Esophagus mucosa (tissue), 1 donor: ENCODE data around the gene FARP1. TPM values are rescaled to one million over a fixed set of nuclear protein-coding genes. Genes with fewer than 3 reads are reported as not detected.

Experiments used
- ATAC-seq: fragments of 200-7000 bp; cut with Tn5 transposase; one replicate; pipeline ENCODE4 v1.9.1; 2020
- total RNA-seq: library from RNA; stranded (reverse); gene quantifications from one replicate; pipeline ENCODE4 v1.2.4, GENCODE V29; 2023
- donor health status: DM: yes; HTN: yes; CAD: no.

The FARP1 gene
- total RNA-seq, 1 donor from 2014 or later: 6.2 TPM

DNA sequence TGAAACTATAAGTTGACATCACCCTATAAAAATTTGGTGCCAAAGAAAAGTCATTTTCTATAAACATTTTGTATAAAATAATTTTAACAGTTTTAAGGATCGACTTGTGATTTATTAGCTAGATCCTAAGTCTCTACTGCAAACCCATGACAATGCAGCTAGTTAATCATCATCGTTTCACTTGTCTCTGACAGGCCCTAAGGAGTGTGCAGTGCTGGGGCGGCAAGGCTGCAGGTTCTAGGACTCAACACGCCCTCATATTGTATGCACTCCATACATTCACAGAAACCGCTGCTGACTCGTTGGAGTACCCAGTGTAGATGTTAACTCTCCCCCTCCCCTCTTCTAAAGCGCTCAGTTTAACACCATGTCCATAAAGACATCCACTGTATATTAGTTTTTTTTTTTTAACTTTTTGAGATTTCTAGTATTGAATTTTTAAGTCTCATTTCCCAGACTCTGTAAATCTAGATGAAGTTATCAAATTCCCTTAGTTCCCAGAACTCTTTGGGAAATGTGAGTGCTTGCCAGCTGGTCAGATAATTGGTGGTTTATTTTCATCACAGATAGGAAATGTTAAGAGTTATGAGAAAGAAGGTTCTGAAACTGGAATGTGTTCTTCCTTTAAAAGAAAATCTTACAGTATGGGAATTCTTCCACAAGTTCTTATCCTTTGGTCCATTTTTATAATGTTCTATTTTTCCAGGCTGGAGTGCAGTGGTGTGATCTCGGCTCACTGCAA, 197.0 kb downstream of the FARP1 start:
- ATAC-seq: no peak

GRCh38 chr13:98342953-98343352, 200.1 kb downstream of the FARP1 start:
- ATAC-seq: no peak

- ATAC-seq: no peak
Measured at GRCh38 chr13:98343461-98343860, 200.6 kb downstream of the FARP1 start.

DNA sequence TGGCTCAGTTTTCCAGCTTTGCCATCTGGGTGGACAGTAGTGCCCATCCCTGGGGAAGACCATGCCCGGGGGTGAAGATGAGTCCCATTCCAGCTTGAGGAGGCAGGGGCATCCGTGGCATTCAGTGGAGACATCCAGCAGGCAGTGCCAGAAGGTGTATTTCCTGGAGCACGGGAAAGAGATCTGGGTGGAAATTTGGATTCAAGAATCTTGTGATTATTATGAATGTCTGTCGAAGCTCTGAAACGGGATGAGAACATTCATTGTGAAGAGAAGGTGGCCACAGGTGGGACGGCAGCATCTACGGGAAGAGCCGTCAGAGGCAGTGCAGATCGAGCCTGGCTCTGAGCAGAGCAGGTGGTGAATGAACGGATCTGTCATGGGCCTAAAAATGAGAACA, 201.5 kb downstream of the FARP1 start:
- ATAC-seq: no peak

DNA sequence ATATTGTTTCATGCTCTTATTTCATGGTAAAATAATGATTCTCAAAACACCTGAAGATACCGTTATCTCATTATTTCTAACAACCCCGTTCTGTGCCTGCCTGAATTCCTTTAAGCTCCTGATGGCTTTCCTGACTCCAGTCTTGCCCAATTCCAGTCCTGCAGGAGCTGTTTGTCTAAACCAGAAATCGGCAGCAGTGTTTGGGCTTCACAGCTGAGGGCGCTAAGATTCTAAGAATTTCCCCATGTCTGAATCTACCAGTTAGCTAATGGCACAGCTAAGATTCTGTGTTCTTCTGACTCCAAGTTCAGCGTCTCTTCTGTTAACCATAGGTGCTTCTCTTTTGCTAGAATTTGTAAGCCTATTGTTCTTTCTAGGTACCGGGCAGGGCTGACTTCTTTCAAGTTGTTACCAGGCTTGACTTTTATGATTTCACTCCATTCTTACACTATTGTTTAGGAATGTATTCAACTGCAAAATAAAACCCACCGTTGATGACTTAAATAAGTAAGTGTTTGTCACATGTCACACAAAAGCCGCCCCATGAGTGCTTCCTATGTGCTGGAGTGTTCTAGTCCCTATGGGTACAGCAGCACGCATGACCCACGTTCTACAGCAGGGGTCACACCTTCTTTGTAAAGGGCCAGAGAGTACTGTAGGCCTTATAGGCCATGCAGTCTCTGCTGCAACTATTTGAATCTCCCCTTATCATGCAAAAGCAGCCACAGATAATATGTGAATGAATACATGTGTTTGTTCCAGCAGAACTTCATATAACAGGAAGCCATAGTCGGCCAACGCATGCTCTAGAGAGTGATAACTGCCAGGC, 202.4 kb downstream of the FARP1 start:
- ATAC-seq: peak; percentile 37

DNA sequence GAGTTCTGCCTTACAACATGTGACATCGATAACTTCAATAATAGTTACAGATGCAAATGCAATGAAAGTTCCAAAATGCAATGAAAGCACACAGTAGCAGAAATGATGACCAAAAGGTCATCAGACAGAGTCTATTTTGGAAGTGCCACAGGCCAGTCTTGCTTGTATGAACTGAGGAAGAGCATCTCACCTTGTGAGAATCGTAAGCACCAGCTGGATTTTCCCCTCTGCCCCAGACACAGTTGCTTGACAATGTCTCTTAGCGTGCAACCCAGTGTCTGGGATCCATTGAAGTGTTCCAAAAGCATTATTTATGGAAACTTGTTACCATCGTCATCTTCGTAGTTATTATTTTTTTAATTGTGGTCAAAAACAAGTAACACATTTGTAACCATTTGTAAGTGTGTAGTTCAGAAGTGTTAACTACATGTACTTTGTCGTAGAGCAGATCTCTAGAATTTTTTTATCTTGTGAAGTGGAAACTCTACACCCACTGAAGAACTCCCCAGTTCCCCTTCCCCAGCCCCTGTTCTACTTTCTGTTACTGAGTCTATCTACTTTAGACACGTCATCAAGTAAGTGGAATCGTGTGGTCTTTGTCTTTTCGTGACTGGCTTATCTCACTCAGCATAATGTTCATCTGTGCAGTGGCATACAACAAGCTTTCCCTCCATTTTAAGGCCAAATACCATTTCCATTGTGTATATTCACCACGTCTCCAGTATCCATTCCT, 204.2 kb downstream of the FARP1 start:
- ATAC-seq: no peak

DNA sequence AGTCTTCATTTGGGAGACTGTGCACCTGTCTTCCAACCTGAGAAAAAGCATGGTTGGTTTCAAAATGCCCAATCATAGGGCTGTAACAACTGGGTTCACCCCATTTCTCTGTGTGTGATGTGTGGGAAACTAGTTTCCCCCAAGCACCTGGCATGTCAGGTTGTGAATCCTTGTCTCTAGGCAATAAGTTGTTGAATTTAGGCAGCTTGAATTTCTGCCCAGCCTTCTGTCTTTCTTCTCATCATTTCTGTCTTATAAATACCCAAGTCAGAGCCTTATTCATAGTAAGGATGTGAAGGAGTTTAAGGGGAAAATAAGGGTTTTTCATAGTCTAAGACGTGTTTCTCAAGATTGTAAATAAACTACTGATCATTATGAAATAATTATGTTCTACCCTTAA, 204.9 kb downstream of the FARP1 start:
- no peak for ATAC-seq

DNA sequence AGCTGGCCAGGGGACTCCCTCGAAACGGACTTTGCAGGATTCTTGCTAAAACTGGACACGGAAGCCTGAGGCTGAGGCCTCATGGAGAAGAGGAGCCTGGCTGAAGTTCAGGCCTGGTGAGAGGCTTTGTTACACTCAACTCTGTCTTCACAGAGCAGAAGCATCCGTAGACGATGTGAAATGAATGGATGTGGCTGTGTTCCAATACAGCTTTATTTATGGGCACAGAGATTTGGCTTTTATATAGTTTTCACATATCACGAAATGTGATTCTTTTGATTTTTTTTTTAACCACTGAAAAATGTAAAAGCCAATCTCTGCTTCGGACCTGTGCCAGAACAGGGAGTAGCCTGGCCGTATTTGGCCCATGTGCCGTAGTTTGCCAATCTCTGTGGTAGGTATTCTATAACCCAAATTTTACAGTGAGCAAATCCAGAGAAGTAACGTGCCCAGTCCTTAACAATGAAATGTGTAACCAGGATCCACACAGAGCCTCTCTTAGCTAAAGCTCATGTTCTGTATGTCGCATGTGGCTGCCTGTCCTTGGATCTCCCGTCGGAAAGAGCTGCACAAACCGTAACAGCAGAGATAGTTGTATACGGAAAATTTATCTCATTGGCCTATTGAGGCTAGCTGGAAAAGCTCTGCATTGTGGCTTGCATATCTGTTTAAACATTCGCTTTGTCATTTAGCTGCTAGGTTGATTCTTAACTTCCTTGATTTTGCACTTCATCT, 205.7 kb downstream of the FARP1 start:
- ATAC-seq: no peak

- no peak for ATAC-seq
Measured at GRCh38 chr13:98349731-98350305, 206.9 kb downstream of the FARP1 start.

DNA sequence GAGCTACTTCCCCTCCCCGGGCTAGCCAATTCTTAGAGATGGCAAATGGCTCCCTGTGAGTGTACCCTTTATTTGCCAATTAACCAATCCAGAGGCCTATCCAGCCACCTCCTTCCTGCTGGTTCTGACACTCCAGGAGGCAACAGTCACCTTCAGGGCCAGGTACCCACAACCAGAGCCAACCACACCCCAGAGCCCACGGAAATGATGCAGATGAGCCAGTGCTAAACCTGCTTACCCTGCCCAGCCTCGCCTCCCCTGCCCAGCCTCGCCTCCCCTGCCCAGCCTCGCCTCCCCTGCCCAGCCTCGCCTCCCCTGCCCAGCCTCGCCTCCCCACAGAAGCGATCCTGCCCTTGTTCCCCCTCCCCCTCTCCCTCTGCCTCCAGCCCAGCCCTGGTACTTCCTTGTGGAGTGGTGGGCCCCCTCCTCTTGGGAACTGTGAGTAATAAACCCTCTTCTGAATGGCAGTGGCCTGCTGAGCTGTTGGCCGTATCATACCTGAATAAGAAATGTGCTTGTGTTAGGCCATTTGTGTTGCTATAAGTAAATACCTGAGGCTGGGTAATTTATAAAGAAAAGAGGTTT, 207.9 kb downstream of the FARP1 start:
- peak; percentile 89 for ATAC-seq

DNA sequence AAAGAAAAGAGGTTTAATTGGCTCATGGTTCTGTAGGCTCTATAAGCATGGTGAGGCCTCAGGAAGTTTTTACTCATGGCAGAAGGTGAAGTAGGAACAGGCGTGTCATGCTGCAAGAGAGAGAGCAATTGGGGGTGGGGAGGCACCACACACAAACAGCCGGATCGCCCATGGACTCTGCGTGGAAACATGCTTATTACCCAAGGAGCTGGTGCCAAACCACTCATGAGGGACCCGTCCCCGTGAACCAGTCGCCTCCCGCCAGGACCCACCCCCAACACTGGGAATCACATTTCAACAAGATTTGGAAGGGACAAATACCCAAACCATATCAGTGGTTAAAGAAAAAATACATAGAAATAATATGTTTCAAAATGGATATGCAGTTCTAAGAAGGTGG, 208.7 kb downstream of the FARP1 start:
- no peak for ATAC-seq

DNA sequence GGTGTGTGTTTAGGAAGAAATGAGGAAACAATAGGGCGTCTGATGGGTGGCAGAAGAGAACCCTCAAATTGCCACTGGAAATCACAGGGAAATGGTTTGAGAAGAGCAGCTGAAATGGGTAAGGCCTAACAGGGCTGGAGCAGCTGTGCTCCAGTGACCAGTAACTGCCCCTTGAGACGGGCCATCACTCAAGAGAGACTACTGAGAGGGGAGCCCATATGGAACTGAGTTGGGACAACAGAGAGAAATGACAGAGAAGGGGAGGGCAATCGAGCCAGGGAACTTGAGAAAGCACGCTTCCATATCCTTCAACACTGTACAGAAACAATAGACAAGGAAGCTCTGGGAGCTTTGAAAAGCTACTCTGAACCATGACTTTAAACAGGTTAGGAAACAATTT, 209.3 kb downstream of the FARP1 start:
- no peak for ATAC-seq

- no peak for ATAC-seq
Measured at GRCh38 chr13:98353750-98354149, 210.9 kb downstream of the FARP1 start.

DNA sequence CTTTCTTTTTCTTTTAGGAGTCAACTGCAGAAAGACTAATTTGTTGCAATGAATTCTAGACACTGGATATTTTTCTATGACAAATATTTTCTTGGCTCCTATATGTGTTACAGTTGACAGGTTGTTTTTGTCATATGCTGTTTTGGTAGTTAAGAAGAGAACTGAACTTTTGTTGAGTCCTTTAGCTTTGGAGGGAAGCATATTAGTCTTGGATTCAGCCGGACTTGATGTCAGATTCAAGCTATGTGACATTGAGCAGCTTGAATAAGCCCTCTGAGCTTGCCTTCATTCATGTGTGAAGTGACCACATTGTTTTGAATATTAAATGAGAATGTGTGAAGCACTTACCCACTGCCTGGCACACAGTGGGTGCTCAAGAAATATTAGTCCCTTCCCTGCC, 216.0 kb downstream of the FARP1 start:
- no peak for ATAC-seq

- no peak for ATAC-seq
Measured at GRCh38 chr13:98360545-98360944, 217.7 kb downstream of the FARP1 start.

DNA sequence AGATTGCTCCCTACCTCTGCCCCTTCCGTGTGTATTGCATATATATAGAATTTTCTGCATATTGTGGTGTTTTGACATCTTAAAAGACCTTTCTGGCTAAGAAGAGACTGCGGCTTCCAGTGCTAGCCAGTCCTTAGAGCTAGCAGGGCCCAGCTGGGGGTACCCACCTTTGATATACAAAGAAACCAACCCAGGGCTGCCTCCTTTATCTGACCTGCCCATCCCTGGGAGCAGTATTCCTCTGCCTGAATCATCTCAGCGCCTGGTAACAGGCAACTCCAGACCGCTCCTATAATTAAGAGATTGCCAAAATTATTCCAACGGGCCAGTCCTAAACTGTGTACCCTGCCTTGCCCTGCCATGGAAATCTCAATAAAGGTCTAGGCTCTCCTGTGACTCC, 220.4 kb downstream of the FARP1 start:
- ATAC-seq: no peak

- no peak for ATAC-seq
Measured at GRCh38 chr13:98364179-98364578, 221.3 kb downstream of the FARP1 start.

DNA sequence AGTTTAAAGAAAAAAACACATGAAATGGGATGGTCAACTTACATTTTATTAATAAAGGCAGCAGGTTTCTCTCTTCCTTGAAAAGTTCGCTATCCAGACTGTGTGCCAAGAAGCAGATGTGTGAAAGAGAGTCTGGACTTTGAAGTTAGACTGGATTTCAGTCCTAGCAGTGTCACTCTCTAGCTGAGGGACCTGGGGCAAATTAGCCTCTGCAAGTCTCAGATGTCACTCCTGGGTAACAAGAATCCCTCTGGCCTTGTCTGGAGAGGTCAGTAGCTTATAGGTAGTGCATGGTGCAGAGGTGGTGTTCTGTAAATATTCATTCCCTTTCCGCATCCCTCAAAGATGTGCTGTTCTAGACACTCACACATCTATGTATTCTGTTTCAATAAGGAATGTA, 221.8 kb downstream of the FARP1 start:
- no peak for ATAC-seq

GRCh38 chr13:98365302-98365701, 222.4 kb downstream of the FARP1 start:
- no peak for ATAC-seq

DNA sequence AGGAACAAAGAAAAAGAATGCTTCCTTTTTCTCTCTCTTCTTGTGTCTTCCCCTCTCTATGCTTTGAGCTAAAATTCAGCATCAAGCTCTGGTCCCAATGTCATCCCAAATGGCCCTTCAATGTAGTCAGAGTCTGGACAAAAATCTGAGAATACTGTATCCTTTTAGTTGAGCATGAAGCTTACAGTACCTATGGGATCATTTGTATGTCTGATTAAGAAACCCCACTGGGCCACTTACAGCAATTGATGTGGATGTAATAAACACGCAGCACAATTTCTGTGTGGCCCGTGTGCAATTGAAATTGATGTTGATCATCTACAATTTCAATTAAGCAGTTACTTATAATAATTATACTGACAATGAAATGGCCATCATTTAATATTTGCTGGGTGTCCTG, 223.1 kb downstream of the FARP1 start:
- no peak for ATAC-seq

GRCh38 chr13:98366443-98366842, 223.5 kb downstream of the FARP1 start:
- no peak for ATAC-seq

DNA sequence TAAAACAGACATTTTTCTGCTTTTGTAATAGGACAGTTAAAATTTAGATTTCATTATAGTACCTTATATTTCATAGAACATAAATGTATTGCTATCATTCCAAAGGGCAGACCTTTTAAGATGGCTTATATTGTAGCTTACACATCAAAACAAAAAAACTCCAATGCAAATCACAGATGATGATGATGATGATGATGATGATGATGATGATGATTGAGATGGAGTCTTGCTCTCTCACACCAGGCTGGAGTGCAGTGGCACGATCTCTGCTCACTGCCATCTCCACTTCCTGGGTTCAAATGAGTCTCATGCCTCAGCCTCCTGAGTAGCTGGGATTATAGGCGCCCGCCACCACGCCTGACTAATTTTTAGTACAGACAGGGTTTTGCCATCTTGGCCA, 224.1 kb downstream of the FARP1 start:
- no peak for ATAC-seq
